WTC11 (cell line): Measurements from ENCODE around the gene PIK3C2B. TPM values are rescaled to one million over a fixed set of nuclear protein-coding genes. Genes with fewer than 3 reads are reported as not detected.

ENCODE experiments used
- ATAC-seq: fragments of 200-7000 bp; cut with Tn5 transposase; 2 replicates; pipeline ENCODE4 v1.10.0; 2021; ENCODE audit warnings: mild to moderate bottlenecking, moderate library complexity
- Bru-seq: library from RNA; stranded (reverse); fragments of 400-500 nt; gene quantifications from one replicate; lab custom pipeline; 2021; lab: Mats Ljungman, UMichigan
- CTCF ChIA-PET: fragments of 300-600 bp; sonication (Branson Sonifier 250); formaldehyde crosslinking; loops from one replicate; lab custom pipeline; 2021; ENCODE audit warnings: antibody characterized with exemption; lab: Charles Lee
- POLR2A ChIA-PET: fragments of 350-600 bp; sonication (Branson Sonifier 250); formaldehyde crosslinking; loops from one replicate; lab custom pipeline; 2021; ENCODE audit warnings: antibody characterized with exemption; lab: Charles Lee
- DNase-seq: peaks from one replicate; pipeline ENCODE4 v3.0.0; 2021; ENCODE audit warnings: low spot score
- H3K27ac Mint-ChIP-seq: 2 replicates; pipeline ENCODE4 v1.8.0; 2021; ENCODE audit warnings: mixed read lengths
- H3K27me3 Mint-ChIP-seq: 2 replicates; pipeline ENCODE4 v1.8.0; 2021; ENCODE audit warnings: low read depth, mild to moderate bottlenecking, moderate library complexity, mixed read lengths
- H3K36me3 Mint-ChIP-seq: 2 replicates; pipeline ENCODE4 v1.8.0; 2021; ENCODE audit warnings: mixed read lengths
- H3K4me1 Mint-ChIP-seq: 2 replicates; pipeline ENCODE4 v1.8.0; 2022; ENCODE audit warnings: mixed read lengths
- H3K4me3 Mint-ChIP-seq: 2 replicates; pipeline ENCODE4 v1.8.0; 2021; ENCODE audit warnings: mild to moderate bottlenecking, moderate library complexity, mixed read lengths
- H3K9me3 Mint-ChIP-seq: 2 replicates; pipeline ENCODE4 v1.8.0; 2021; ENCODE audit warnings: mixed read lengths
- ARID4B ChIP-seq: sonication (generic); formaldehyde crosslinking; IDR thresholded peaks from 2 replicates; pipeline ENCODE4 v1.8.0; 2023; ENCODE audit warnings: missing genetic modification reagents, mild to moderate bottlenecking, borderline replicate concordance
- E2F1 ChIP-seq: sonication (generic); formaldehyde crosslinking; IDR thresholded peaks from 2 replicates; pipeline ENCODE4 v1.8.0; 2022; ENCODE audit warnings: mild to moderate bottlenecking, missing genetic modification reagents
- E2F5 ChIP-seq: sonication (generic); formaldehyde crosslinking; IDR thresholded peaks from 2 replicates; pipeline ENCODE4 v1.8.1; 2022; ENCODE audit warnings: mild to moderate bottlenecking, moderate library complexity, missing genetic modification reagents
- ETV6 ChIP-seq: sonication (generic); formaldehyde crosslinking; IDR thresholded peaks from 2 replicates; pipeline ENCODE4 v1.8.1; 2022; ENCODE audit warnings: mild to moderate bottlenecking, missing genetic modification reagents
- FOXK1 ChIP-seq: sonication (generic); formaldehyde crosslinking; IDR thresholded peaks from 2 replicates; pipeline ENCODE4 v1.8.0; 2022; ENCODE audit warnings: mild to moderate bottlenecking, moderate library complexity, missing genetic modification reagents
- FOXP1 ChIP-seq: sonication (generic); formaldehyde crosslinking; IDR thresholded peaks from 2 replicates; pipeline ENCODE4 v1.8.0; 2022; ENCODE audit warnings: missing genetic modification reagents, mild to moderate bottlenecking, moderate library complexity, borderline replicate concordance
- FOXP4 ChIP-seq: sonication (generic); formaldehyde crosslinking; IDR thresholded peaks from 2 replicates; pipeline ENCODE4 v1.8.0; 2022; ENCODE audit warnings: mild to moderate bottlenecking, missing genetic modification reagents
- GABPB1 ChIP-seq: sonication (generic); formaldehyde crosslinking; IDR thresholded peaks from 2 replicates; pipeline ENCODE4 v1.8.1; 2023; ENCODE audit warnings: mild to moderate bottlenecking, missing genetic modification reagents
- HMGXB4 ChIP-seq: sonication (generic); formaldehyde crosslinking; IDR thresholded peaks from 2 replicates; pipeline ENCODE4 v1.8.1; 2023; ENCODE audit warnings: mild to moderate bottlenecking, moderate library complexity, missing genetic modification reagents
- JAZF1 ChIP-seq: fragments of 250-450 bp; sonication (Bioruptor Pico); IDR thresholded peaks from 2 replicates; pipeline ENCODE4 v1.9.0; 2021; ENCODE audit warnings: moderate library complexity, mild to moderate bottlenecking, inconsistent platforms
- KAT7 ChIP-seq: sonication (generic); formaldehyde crosslinking; IDR thresholded peaks from 2 replicates; pipeline ENCODE4 v1.8.1; 2023; ENCODE audit warnings: missing genetic modification reagents, mild to moderate bottlenecking, borderline replicate concordance
- MAX ChIP-seq: sonication (generic); formaldehyde crosslinking; IDR thresholded peaks from 2 replicates; pipeline ENCODE4 v1.8.0; 2022; ENCODE audit warnings: mild to moderate bottlenecking, missing genetic modification reagents
- RORB ChIP-seq: fragments of 250-450 bp; sonication (Bioruptor Pico); IDR thresholded peaks from 2 replicates; pipeline ENCODE4 v1.9.0; 2021; ENCODE audit warnings: mild to moderate bottlenecking
- SP1 ChIP-seq: sonication (generic); formaldehyde crosslinking; conservative IDR thresholded peaks from 2 replicates; pipeline ENCODE4 v1.8.1; 2022; ENCODE audit warnings: missing genetic modification reagents
- STAT6 ChIP-seq: sonication (generic); formaldehyde crosslinking; conservative IDR thresholded peaks from 2 replicates; pipeline ENCODE4 v1.8.1; 2023; ENCODE audit warnings: mild to moderate bottlenecking, low read depth, missing genetic modification reagents, moderate library complexity
- TP53 ChIP-seq: sonication (generic); formaldehyde crosslinking; IDR thresholded peaks from 2 replicates; pipeline ENCODE4 v1.8.1; 2023; ENCODE audit warnings: mild to moderate bottlenecking, missing genetic modification reagents
- USF1 ChIP-seq: sonication (generic); formaldehyde crosslinking; IDR thresholded peaks from 2 replicates; pipeline ENCODE4 v1.8.0; 2022; ENCODE audit warnings: mild to moderate bottlenecking, missing genetic modification reagents
- ZBTB21 ChIP-seq: sonication (generic); formaldehyde crosslinking; IDR thresholded peaks from 2 replicates; pipeline ENCODE4 v1.8.1; 2023; ENCODE audit warnings: mild to moderate bottlenecking, missing genetic modification reagents, borderline replicate concordance
- ZMAT4 ChIP-seq: fragments of 250-450 bp; sonication (Bioruptor Pico); IDR thresholded peaks from 2 replicates; pipeline ENCODE4 v1.9.0; 2021; ENCODE audit warnings: mild to moderate bottlenecking
- long read RNA-seq, 3 experiments: library from RNA in 1 of 3; library from capped mRNA in 1 of 3; library from polyadenylated mRNA in 1 of 3; unstranded in 2 of 3; stranded (forward) in 1 of 3; transcript quantifications; one replicate each; pipeline ENCODE4 v2.0.0, GENCODE V29; 2021
- total RNA-seq: library from RNA; stranded (reverse); gene quantifications from 3 replicates; pipeline ENCODE4 v1.2.3, GENCODE V29; 2021

Gene PIK3C2B
- total RNA-seq, result 20.8 to 27.7 TPM (median 22.6 TPM) in 3 replicates
- Bru-seq, nascent RNA, result percentile 56 among the genes with signal in this experiment
- long read RNA-seq, experiment 1, partial matches to known transcripts, result 13 of 28 reads
- long read RNA-seq, experiment 1, other reads (novel, unspliced or antisense), result 15 of 28 reads
- long read RNA-seq, experiment 2, partial matches to known transcripts, result 0 of 5 reads
- long read RNA-seq, experiment 2, other reads (novel, unspliced or antisense), result 5 of 5 reads
- long read RNA-seq, experiment 3, result 0 reads

- Mint-ChIP-seq H3K27me3 (peaks cover 5% of the 10 kb centered on the region), H3K27ac (peak within 1 kb of the TSS; percentile 64), H3K36me3 (no peaks in the 10 kb centered on the region), H3K4me3 (peak within 1 kb of the TSS; percentile 93), H3K9me3 (no peaks in the 10 kb centered on the region), H3K4me1 (peaks cover 33% of the 10 kb centered on the region)
- ChIA-PET POLR2A (interaction anchor here (0.6 to 3.7 kb wide), 12 partner anchors 10 to 961 kb away, joined by 3 to 27 read pairs (median 4); partner anchors contain the start of genes BLACAT1 and MDM4), CTCF (interaction anchor here (0.6 to 19.5 kb wide), 22 partner anchors 8 to 332 kb away, joined by 3 to 906 read pairs (median 6); partner anchors contain the start of gene MDM4)
- ATAC-seq, result peak; percentile 91
- peak; percentile 86 for DNase-seq
- no peak for TF ChIP-seq ZMAT4 (CRISPR knock-in tag)
- TF ChIP-seq MAX, result peak; percentile 81
- TF ChIP-seq TP53 (CRISPR knock-in tag), result 0 out of 2 replicates have a peak, but pooled peaks have one; percentile 40
- TF ChIP-seq JAZF1, result no peak
- TF ChIP-seq ARID4B, result peak; percentile 71; the same call in 1 of the 2 replicates
- TF ChIP-seq GABPB1 (CRISPR knock-in tag), result peak; percentile 35; the same call in 1 of the 2 replicates
- TF ChIP-seq HMGXB4 (CRISPR knock-in tag), result peak; percentile 96
- peak; percentile 96; the same call in 1 of the 2 replicates for TF ChIP-seq KAT7 (CRISPR knock-in tag)
- no peak for TF ChIP-seq STAT6 (CRISPR knock-in tag)
- TF ChIP-seq RORB, result 0 out of 2 replicates have a peak, but pooled peaks have one; percentile 15
- TF ChIP-seq ETV6, result 0 out of 2 replicates have a peak, but pooled peaks have one; percentile 72
- peak; percentile 77 for TF ChIP-seq FOXP1 (CRISPR knock-in tag)
- peak; percentile 34; the same call in 1 of the 2 replicates for TF ChIP-seq USF1 (CRISPR knock-in tag)
- TF ChIP-seq ZBTB21 (CRISPR knock-in tag), result peak; percentile 56; the same call in 1 of the 2 replicates
- 0 out of 2 replicates have a peak, but pooled peaks have one; percentile 7 for TF ChIP-seq E2F5 (CRISPR knock-in tag)
- peak; percentile 26; the same call in 1 of the 2 replicates for TF ChIP-seq E2F1 (CRISPR knock-in tag)
- 0 out of 2 replicates have a peak, but pooled peaks have one; percentile 37 for TF ChIP-seq SP1
- TF ChIP-seq FOXP4 (CRISPR knock-in tag), result peak; percentile 85
- peak; percentile 46; the same call in 1 of the 2 replicates for TF ChIP-seq FOXK1
Measured at GRCh38 chr1:204494281-204495077, at the start of gene PIK3C2B. Gene PIK3C2B, minus strand, starts transcription at chr1:204494805. Its CDS starts 25,003 bp downstream, at chr1:204469802.
